Hindlimb muscle (tissue), 1 donor: ENCODE measurements around the gene IGDCC3. TPM values are rescaled to one million over a fixed set of nuclear protein-coding genes. Genes with fewer than 3 reads are reported as not detected.
A peak's percentile ranks its signal among the peaks of the same experiment; 100 is the strongest.
"Not testable (repeated sequence)": the region's sequence is repeated elsewhere in the genome, so short reads cannot be mapped to it uniquely, and the experiment has no call there.

Experiments
- DNase-seq: peaks from one replicate; pipeline ENCODE4 v3.0.0-alpha.2; 2013
- polyA plus RNA-seq: library from polyadenylated mRNA; unstranded; fragments of 120-200 nt; gene quantifications from one replicate; pipeline ENCODE4 v1.2.1, GENCODE V29; 2013; ENCODE audit not compliant: insufficient read length

The IGDCC3 gene
- polyA plus RNA-seq, 1 donor = 5.0 TPM

DNA sequence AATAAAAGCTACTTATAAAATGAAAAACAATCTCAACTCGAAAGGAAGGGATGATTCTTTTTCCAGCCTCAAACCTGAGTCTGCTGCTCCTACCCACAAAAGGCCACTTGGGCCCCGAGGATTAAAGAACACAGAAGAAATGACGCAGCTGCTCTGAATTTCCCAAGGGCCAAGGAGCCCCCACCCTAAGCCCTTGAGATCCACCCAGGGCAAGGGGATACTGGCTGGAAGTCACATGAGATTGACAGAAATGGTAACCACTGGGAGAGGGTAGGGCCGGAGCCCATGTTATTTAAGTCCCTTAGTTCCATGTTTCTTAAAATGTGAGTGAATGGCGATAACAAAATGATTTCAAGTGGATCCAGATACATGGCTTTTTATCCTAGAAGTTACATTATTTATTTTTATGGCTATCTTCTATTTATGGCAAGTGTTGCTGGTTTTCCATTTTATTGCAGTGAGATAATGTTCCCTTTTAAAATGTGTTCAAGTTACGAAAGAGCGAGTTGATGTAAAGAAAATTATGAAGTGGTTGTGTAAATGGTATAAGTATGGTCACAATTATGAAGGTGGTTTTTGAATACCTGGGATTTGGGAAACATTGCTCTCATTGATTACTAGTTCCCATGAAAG lies 28.1 kb upstream of the IGDCC3 start:
- no peak for DNase-seq

DNA sequence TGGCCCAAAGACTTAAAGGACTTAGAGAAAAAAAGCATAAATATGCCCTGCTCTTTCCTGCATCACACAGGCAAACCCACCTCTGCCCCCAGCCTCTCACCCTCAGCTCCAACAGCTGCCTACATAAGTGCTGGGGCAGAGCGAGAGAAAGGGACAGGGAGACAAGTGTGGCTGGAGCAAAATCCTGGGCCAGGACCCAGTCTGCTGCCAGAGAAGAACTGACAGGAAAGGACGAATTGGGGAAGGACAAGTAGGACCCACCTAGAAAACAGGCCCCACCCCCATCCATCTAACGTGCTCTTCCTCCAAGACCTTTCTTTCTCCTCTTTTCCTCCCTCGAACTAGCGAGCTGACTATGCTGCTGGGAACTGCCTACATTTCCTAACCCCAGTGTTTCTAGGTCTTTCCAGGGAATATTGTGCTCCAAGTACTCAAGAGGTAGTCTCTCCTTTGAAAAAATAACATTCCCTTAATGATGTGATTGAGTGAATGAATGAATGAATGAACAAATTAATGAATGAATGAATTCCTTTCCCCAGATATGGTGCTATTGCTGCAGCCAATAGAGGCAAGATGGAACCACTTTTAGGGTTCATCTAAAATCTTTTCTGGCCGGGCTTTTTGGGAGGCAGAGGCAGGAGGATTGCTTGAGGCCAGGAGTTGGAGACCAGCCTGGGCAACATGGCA lies 26.5 kb upstream of the IGDCC3 start:
- no peak for DNase-seq

DNA sequence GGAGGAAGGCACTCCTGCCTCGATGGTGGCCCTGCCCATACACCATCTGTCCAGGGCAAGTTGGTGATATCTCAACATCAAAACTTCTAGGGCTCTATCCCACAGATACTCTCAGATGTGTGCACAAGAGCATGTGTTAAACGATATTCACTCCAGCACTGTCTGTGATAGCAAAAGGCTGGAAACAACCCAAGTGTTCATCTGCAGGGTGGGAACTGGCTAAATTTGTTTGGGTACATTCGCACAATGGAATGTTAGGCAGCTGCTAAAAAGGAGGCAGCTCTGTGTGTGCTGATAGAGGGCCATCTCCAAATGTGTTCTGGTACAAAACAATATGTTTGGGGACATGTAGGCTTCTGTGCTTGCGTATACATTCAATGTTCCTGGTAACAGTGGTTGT lies 25.2 kb upstream of the IGDCC3 start:
- no peak for DNase-seq

DNA sequence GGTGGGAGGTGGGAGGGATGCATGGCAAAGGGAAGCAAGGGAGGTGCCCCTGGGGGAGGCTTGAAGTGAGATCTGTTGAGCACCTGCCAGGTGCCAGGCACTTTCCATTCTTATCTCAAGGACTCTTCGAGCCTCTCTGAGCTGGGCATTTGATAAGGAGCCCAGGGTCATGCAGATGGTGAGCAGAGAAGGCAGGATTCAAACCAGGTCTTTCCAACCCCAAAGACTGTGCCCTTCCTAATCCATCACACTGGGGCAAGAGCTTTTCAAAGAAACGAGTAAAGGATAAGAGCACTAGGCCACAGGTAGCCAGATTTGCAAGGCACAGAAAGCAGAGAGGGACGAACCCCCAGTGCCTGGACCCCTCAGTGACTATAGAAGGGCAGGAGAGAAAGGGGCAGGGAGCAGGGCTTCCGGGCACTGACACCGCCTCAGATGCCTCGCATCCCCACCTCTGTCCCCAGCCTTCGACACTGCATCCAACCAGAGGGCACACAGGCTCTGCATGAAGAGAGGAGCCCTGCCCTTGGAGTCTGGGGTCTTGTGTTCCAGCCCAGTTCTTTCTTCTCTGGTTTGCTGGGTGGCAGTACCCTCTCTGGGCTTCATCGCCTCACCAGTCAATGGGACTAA lies 23.9 kb upstream of the IGDCC3 start:
- no peak for DNase-seq

DNA sequence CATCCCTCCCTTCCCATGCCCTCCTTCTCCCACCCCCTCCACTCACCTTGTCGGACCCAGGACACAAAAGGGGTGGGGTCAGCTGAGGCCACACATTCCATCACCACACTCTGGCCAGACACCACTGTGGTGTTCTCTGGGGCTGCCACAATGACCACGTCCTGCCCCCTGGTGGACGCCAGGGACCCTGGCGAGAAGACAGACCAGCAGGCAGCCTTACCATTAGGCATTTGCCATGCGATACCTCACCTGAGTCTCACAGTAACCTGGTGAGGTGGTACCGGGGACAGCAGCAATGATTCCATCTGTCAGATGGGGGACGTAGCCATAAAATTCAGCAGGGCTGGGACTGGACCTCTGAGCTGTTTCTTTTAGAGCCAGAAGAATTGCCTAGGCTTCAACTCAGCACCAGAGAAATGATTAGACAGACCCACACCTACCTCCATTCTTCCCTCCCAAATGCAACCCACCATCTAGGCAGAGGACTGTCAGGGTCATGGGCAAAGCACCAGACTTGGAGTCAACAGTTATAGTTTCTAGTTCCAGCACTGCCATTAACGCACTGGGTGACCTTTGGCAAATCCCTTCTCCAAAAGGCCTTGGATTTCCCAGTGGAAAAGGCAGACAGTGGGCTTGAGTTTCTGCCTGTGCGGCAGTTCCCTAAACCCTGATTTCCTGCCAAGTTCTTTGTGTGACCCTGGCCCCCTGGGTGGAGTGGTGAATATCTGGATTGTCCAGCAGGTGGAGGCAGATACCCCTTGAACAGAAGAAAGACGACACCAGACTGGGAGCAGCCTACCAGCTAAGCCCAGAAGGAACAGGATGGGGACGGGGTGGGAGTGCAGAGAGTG lies 23.2 kb upstream of the IGDCC3 start:
- peak; percentile 78 for DNase-seq

DNA sequence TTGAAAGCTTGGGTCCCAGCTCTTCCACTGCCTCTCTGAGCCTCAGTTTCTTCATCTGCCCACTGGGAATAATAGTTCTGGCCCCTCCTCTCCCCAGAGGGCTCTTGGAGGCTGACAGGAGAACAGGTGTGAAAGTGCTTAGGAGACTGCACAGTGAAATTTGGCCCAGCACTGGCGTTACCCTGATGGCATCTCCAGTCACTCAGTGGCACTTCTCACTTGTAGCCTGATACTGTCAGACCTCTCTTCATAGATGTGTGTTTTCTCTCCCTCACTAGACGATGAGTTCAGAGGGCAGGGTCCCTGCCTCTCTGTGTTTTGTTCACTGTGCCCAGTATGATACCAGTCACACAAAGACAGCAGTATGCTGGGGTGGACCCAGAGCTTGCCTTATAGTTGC lies 22.2 kb upstream of the IGDCC3 start:
- DNase-seq = no peak

DNA sequence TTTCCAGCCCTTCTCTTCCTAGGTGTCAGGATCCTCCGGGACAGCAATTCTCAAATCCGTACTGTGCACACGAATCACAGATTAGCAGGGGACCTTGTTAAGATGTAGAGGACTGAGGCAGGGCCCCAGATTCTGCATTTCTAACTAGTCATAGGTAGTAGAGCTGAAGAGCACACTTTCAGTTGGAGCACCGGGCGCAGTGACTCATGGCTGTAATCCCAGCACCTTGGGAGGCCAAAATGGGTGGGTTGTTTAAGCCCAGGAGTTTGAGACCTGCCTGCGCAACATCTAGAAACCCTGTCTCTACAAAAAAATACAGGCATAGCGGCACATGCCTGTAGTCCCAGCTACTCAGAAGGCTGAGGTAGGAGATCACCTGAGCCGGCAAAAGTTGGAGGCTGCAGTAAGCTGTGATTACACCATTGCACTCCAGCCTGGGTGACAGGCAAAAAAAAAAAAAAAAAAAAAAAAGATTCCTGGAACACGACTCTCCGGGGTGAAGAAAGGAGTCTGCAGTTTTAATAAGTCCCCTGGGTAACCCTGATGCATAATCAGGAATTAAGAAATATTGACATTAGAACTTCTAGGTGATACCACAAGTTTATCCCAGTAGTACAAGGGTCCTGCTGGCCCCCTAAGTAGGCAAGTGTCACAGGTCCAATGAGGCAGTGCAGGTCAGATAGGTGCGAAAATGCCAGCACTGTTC lies 21.4 kb upstream of the IGDCC3 start:
- no peak for DNase-seq

DNA sequence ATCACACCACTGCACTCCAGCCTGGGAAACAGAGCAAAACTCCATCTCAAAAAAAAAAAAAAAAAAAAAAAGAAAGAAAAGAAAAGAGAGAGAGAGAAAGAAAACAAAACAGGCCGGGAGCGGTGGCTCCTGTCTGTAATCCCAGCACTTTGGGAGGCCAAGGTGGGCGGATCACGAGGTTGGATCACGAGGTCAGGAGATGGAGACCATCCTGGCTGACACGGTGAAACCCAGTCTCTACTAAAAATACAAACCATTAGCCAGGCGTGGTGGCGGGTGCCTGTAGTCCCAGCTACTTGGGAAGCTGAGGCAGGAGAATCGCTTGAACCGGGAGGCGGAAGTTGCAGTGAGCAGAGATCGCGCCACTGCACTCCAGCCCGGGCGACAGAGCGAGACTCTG lies 20.7 kb upstream of the IGDCC3 start:
- not testable (repeated sequence) for DNase-seq

DNA sequence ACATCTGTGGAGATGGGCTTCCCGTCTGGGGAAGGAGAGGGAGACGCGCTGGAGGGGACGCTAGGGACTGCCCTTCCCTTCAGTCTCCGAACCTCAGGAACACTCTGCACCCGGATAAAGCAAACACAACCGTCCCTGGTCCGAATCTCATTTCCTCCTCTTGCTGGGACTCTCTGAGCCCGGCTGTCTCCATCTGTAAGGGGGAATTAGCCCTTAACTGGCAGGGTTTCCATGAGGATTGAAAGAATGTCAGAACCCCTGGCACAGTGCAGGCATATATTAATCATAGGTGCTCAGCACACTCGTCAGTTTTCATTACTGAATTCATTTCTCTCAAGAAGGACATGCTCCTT lies 19.1 kb upstream of the IGDCC3 start:
- no peak for DNase-seq

DNA sequence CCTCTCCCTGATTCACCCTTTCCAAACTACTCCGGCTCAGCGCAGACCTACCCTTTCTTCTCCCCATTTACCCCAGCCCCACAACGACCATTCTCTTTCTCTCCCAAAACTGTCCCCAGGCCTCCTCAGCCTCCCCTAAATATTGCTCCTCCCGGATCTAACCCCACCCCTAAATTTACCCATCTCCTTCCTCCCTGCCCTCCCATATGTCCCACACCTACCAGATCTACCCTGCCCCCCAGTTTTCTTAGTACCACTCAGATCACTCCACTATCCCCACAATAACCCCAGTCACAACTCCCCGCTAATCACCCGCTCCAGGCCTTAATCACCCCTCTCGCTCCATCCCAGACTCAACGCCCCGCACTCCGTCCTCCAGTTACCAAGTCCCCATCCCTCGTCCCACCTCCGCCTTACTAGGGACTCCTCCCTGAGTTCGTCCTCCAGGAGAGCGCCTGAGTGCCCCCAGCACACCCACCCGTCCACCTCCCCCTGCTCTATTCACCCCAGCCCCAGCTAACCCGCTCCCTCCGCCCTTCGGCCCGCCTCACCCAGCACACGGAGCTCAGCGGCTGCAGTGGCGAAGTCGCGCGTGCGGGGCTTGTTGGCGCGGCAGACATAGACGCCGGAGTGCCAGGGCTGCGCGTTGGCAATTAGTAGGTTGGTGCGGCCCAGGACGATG lies 18.6 kb upstream of the IGDCC3 start:
- DNase-seq = no peak

DNA sequence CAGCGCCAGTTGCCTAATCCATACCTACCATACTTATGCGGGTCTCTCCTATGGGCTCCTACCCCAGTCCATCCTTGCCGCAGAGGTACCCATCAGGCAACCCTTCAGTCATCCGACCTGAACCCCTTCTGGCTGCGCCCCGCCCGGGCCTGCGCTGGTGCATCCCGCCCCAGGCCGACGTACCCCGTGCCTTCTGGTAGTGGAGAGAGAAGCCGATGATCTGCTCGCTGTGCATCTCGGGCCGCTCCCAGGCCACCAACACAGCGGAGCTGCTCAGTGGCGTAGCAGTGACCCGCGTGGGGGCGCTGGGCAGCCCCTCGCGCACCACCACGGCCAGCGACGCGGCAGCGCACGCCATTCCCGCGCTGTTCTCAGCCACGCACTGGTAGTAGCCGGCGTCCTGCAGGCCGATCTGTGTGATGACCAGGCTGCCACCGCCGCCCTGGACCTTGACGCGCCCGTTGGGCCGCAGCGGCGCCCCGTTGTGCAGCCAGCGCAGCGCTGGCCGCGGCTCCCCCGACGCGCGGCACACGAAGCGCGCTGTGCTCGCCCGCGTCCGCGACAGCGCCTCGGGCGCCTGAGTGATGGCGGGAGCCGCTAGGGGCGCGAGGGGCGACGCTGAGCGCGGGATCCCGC lies 17.9 kb upstream of the IGDCC3 start:
- no peak for DNase-seq

DNA sequence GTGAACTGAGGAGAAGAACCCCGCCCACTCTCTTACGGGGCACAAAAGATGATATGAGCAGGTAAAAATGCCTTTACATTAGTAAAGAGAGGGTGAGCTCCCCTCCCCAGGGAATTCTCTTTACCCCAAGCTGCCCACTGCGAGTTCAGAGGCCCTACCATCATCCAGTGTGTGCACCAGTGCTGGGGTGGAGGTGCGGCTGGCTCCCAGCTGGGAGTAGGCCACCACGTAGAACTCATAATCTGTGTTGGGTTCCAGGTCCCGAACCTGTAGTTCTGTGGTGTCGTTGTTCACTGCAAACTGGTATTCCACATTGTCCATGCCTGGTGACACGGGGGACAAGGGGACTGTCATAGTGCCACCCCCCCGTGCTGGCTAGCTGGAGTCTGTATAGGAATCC lies 17.1 kb upstream of the IGDCC3 start:
- DNase-seq = no peak

DNA sequence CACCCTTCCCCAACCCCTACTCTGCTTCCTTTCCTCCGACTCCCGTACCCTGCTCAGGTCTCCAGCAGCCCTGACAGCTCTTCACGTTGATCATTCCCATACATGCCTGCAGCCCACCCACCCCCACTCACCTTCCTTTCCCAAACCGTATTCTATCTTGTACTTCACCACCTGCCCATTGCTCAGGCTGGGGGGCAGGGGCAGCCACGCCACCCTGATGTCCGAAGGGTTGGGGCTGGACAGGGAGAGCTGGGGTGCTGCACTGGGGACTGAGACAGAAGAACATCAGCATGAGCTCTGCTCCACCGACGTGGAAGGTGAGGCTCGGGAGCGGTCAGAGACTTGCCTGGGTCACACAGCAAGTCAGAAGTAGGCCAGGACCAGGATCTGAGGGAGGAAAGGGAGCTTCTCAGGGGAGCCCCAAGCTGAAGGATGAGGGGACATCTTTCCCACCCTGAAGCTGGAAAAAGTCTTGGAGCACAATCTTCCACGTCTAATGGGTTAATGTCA lies 16.5 kb upstream of the IGDCC3 start:
- DNase-seq = no peak

DNA sequence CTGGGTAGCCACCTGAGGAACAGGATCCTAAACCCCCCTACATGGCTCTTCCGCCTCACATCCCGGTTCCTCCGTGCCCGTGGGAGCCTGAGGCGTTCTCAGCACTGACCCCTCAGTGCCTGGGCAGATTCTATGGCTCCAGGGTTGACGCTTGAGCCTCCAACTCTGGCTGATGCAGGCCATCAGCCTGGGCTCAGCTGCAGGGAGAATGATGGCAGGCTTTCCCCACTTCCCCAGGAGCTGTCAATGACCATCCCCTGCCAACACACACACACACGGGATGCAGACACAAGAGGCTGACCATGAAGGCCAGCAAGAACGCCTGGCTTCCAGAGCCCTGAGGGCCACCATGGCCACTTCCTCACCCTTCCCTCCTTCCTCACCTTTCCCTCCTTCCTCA lies 15.8 kb upstream of the IGDCC3 start:
- DNase-seq = no peak

DNA sequence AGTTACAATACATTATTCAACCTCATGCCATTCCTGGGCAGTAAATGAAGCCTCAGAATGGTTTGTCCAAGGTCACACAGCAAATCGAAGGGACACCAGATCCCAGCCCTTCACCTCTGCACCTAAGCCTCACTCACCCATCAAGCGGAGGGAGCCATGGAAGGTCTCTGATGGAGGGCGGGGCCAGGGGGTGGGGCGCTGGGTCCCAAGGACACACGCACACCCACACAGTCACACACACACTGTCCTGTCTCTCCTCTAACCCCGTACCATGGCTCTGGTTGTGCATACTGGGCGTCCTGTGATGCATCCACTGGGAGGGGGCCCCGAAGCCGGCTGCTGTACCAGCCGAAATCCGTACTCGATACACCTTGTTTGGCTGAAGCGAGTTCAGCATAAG lies 15.3 kb upstream of the IGDCC3 start:
- DNase-seq = no peak

DNA sequence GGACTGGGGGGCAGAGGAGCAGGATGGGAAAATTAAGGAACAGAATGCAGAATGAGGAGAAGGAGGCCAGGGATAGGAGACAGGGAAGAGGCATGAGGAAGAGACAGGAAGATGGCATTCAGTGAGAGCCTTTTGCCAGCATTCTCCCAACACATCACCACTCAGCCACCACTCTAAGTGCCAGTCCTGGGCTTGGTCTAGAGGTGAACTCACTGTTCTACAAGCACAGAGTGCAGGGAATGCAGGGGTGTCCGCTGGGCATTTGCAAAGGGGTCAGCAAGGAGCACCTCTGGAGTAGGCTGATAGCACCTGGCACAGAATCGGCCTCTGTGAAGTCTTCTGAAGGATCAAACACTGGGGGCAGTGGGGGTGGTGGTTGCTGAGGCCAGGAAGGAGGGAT lies 14.6 kb upstream of the IGDCC3 start:
- no peak for DNase-seq

DNA sequence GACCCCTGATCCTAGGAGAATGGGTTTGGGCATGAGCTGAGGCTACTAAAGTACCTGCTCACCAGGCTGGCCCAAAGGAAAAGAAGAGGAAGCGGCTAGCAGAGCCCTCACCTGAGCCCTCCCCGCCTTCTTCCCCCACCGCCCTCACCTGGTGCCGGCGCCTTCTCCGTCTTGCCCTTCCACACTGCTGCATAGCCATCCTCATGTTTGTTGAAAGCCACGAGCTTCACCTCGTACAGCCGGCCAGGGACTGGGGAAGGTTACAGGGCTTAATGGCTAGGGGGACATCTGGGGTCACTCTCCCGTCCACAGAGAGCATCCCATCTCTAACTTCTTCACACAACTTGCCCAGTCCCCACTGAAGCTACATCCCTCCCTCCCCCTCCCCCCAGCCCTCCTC lies 13.9 kb upstream of the IGDCC3 start:
- DNase-seq = no peak

DNA sequence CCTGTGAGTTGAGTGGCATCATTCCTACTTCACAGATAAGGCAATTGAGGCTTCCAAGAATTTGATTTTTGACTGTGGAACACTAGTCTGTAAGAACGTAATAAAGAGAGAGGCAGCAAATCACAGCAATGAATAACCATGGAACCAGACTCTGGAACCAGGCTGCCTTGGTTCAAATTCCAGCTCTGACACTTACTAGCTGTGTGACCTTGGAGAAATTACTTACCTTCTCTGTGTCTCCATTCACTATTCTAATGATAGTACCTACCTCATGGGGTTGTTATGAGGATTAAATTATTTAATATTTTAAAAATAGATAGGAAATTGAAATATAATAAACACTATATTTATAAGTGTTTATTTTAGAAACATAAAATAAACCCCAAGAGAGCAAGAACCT lies 12.6 kb upstream of the IGDCC3 start:
- no peak for DNase-seq

DNA sequence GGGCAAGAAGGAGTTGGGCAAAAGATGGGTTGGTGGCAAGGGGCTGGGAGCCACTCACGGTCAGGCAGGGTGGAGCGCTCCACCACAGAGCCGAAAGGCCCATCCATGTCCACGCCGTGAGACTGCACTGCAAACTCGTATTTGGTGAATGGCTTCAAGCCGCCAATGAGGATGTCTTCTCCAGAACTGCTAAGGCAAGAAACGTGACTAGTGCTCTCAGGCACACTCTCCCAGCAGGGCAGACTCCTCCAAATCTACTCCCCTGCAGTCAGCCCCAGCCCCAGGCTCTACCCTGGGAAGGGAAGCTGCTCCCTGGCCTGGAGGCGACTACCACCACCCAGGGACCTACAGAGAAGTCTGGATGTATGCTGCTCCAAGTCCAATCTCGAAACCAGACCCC lies 11.4 kb upstream of the IGDCC3 start:
- DNase-seq = no peak

DNA sequence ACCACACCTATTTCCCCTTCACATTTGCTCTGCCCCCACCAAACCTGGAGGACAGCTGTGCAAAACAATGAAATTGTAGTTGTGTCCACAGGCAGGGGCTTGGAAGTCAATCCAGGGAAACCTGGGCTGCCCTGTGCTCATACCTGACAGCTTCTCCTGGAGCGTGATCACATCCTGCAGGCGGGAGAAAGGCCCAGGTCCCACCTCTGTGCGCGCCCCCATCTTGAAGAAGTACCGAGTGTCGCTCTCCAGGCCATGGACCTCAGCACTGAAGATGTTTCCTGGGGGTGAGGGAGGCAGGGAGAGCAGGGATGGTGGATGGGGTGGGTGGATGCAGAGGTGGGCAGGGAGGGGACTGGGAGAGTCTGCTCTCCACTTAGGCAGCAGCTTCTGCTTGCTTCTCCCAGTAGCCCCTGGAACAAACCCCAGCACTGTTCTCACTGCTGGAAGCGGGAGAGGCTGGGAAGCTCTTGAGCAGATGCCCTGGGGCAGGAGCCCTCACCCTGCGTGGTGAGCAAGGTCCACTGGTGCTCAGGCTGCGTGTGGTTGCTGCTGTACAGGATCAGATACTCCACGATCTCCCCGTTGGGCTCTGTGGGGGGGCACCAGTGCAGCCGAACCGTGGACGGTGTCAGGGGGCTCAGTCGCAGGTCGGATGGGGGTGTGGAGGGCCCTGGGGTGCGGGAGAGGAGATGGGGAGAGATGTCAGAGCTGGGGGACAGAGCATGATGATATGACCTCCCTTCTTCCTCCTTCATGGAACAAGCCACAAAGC lies 10.7 kb upstream of the IGDCC3 start:
- DNase-seq = no peak

DNA sequence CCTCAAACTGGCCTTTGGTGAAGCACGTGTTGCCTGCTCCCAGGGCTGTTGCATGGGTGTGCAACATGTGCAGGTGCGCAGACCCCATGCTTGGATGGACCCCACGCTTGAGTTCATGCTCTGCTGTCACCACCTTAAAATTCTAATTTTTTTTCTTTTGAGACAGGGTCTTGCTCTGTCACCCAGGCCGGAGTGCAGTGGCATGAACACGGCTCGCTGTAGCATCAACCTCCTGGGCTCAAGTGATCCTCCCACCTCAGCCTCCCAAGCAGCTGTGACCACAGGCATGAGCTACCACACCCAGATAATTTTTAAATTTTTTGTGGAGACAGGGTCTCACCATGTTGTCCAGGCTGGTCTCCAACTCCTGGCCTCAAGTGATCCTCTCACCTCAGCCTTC lies 9.1 kb upstream of the IGDCC3 start:
- DNase-seq = no peak
